ENCODE measurements around the gene SERPINE2. TPM values are rescaled to one million over a fixed set of nuclear protein-coding genes. Genes with fewer than 3 reads are reported as not detected.

The SERPINE2 gene
- total RNA-seq, 1 experiment from 2014 or later = 93.3 TPM

- H3K36me3 ChIP-seq (ENCODE audit: control insufficient read depth in 1 of 2, insufficient read depth in 2 of 2, low read length in 2 of 2) = no peaks in the 10 kb centered on the region
- ChIA-PET RAD21 (ENCODE audit: low non-redundant PET in 1 of 2, low total read pairs in 2 of 2, uncharacterized antibody in 2 of 2, unreplicated experiment in 2 of 2) (no interaction called here), CTCF (no interaction called here), POLR2A (no interaction called here)
- no peak overlapping the region for H3K27ac ChIP-seq (ENCODE audit: low read depth, low read length)
- no peak overlapping the region for H2AFZ ChIP-seq (ENCODE audit: low read depth, low read length, poor library complexity, severe bottlenecking)
- no TSS peak for BruUV-seq (replicated peaks)
- H4K20me1 ChIP-seq (ENCODE audit: insufficient read depth) = no peaks in the 10 kb centered on the region
- no peak for DNase-seq (ENCODE audit: low read depth, low spot score)
- H3K4me1 ChIP-seq (ENCODE audit: control insufficient read depth in 1 of 2, insufficient read depth in 2 of 2, low read length in 2 of 2) = no peaks in the 10 kb centered on the region
- intact Hi-C loops (cut with micrococcal nuclease) = no loop called here
- TF ChIP-seq TCF7L2 (IDR thresholded peaks at IDR 0.05; ENCODE audit: borderline replicate concordance, extremely low read depth, insufficient read depth, insufficient read length) (no peak), CEBPB (IDR thresholded peaks at IDR 0.05; ENCODE audit: low read depth) (no peak), SP1 (IDR thresholded peaks at IDR 0.05; ENCODE audit: low read depth) (no peak), POLR2AphosphoS5 (IDR thresholded peaks at IDR 0.05; ENCODE audit: low read depth, low read length) (no peak), YY1 (IDR thresholded peaks at IDR 0.05; ENCODE audit: extremely low read depth, insufficient replicate concordance, low read depth, low read length) (no peak), ATF3 (IDR thresholded peaks at IDR 0.05) (no peak), ELF1 (IDR thresholded peaks at IDR 0.05; ENCODE audit: borderline replicate concordance, low read depth) (no peak), MAX (IDR thresholded peaks at IDR 0.05) (no peak), FOSL1 (IDR thresholded peaks at IDR 0.05; ENCODE audit: low read depth) (no peak), CBX3 (IDR thresholded peaks at IDR 0.05; ENCODE audit: low read depth) (no peak), JUND (IDR thresholded peaks at IDR 0.05) (no peak), ZFX (IDR thresholded peaks at IDR 0.05) (no peak), ZNF274 (IDR thresholded peaks at IDR 0.05; ENCODE audit: low read depth, low read length) (no peak), CTCF (IDR thresholded peaks at IDR 0.05 in 2 of 3, conservative IDR thresholded peaks at IDR 0.05 in 1 of 3; ENCODE audit: borderline replicate concordance in 1 of 3, insufficient read depth in 1 of 3, low read depth in 2 of 3, low read length in 2 of 3) (no peak)
- no peak overlapping the region for H3K4me3 ChIP-seq (replicated peaks in 1 of 2; ENCODE audit: low read depth in 1 of 2, low read length in 2 of 2)
- ATAC-seq = no peak
- H3K27me3 ChIP-seq (ENCODE audit: insufficient read depth, low read length) = no peaks in the 10 kb centered on the region
- no peak overlapping the region for H3K4me2 ChIP-seq (ENCODE audit: low read length)
- H3K79me2 ChIP-seq (ENCODE audit: insufficient read depth, low read length) = no peaks in the 10 kb centered on the region
- H3K9ac ChIP-seq (ENCODE audit: low read length) = no peak overlapping the region
- H3K9me3 ChIP-seq (ENCODE audit: control insufficient read depth in 1 of 2, insufficient read depth in 1 of 2, low read depth in 1 of 2, low read length in 2 of 2) = no peaks in the 10 kb centered on the region
- no peaks in the 10 kb centered on the region for H3K9me2 ChIP-seq (ENCODE audit: insufficient read depth)
Measured at GRCh38 chr2:224072541-224073188, 33.6 kb upstream of the SERPINE2 start.

Data from HCT116 (cell line).